ENCODE measurements around the gene RBP5.

RBP5 gene

DNA sequence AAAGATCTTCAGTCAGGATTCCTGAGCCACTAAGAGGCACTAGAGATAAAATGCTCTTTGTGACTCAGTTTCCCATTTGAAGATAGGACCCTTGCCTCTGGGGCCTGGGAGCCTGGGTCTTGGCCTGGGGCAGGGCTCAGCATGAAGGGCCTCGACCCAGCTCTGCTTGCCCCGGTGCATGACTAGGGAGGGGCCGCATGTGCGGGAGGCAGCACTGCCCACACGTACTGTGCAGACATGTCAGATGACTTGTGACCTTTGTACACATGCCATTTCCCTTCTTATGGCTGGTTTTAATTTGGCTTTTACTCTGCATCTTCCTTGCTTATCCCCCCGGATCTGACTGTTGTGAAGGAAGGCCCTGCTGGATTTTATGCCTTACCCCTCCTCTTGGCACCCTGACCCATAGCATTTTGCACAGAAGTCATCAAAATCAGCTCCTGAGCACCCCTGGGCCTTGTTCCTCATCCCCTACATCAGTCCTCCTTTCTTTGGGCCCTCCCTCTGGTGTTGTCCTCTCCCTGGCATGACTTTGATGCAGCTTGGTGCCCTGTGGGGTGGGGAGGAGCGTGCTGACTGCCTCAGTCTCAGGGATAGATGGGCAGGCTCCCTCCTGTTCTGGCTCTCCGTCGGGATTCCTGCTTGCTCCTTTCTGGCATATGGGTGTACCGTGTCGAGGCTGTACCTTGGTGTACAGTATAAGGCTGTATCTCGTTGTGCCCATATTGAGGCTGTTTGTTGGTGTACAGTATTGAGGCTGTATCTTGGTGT lies 5.9 kb upstream of the RBP5 start:
- TF ChIP-seq, protein P1, sequence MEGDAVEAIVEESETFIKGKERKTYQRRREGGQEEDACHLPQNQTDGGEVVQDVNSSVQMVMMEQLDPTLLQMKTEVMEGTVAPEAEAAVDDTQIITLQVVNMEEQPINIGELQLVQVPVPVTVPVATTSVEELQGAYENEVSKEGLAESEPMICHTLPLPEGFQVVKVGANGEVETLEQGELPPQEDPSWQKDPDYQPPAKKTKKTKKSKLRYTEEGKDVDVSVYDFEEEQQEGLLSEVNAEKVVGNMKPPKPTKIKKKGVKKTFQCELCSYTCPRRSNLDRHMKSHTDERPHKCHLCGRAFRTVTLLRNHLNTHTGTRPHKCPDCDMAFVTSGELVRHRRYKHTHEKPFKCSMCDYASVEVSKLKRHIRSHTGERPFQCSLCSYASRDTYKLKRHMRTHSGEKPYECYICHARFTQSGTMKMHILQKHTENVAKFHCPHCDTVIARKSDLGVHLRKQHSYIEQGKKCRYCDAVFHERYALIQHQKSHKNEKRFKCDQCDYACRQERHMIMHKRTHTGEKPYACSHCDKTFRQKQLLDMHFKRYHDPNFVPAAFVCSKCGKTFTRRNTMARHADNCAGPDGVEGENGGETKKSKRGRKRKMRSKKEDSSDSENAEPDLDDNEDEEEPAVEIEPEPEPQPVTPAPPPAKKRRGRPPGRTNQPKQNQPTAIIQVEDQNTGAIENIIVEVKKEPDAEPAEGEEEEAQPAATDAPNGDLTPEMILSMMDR (conservative IDR thresholded peaks at IDR 0.05; ENCODE audit: low read depth, low read length) = no peak
- H3K4me3 ChIP-seq (ENCODE audit: low read length) = no peak overlapping the region
- no peak for DNase-seq (ENCODE audit: low read depth)

DNA sequence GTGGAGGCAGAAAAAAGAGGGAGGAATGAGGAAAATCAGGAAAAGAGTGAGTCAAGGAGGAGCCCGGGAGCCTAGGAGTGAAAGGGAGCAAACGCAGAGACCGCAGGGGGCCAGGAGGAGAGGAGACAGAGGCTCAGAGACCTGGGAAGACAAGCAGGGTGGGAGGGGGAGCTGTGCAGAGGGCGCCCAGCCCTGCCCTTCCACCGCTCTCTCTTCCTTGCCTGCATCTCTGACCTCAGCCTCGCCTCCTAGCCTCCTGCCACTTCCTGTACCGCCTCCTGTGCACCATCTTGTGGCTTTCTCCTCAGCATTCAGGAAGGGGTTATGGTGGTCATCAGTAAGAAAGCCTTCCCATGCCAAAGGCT lies 2.8 kb upstream of the RBP5 start:
- DNase-seq (ENCODE audit: low read depth) = no peak
- H3K4me3 ChIP-seq (ENCODE audit: low read length) = peak overlapping the region; percentile 90
- TF ChIP-seq, protein P1 (conservative IDR thresholded peaks at IDR 0.05; ENCODE audit: low read depth, low read length) = no peak

DNA sequence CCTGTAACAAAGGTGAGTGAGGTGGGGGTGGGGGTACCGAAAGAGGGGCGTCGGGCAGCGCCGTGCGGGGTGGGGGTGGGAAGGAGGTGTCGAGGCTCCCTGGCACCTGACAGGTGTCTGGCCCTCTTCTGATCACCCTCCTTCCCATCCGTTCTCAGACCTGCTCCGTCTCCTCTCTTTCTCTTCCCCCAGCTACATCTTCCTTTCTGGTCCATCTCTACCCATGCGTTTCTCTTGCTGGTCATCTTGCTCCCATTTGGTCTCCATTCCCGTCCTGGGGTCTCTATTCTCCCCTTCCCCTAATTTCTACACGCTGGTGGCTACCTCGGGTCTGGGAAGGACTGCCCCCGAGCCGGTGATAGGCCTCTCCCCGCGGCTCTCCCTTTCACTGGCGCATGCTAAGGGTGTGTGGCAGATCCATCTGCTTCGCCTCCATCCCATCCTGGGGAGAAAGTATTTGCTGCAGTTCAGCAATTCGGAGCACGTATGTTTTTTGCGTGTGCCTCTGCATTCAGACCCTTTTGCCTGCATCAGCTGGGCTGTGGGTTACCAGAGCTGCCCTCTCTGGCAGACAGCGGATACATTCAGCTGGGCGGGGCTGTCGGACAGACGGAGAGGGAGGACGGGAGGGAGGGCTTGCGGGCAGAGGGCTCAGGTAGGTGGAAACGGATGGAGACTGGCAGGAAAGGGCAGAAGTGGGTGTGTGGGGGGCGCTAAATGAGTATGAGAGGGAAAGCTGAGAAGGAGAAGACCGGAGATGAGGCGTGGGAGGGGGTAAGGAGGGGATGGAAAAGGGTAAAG lies 2.2 kb upstream of the RBP5 start:
- TF ChIP-seq, protein P1 (conservative IDR thresholded peaks at IDR 0.05; ENCODE audit: low read depth, low read length) = peak; percentile 14
- H3K4me3 ChIP-seq (ENCODE audit: low read length) = peak overlapping the region; percentile 90
- DNase-seq (ENCODE audit: low read depth) = no peak

DNA sequence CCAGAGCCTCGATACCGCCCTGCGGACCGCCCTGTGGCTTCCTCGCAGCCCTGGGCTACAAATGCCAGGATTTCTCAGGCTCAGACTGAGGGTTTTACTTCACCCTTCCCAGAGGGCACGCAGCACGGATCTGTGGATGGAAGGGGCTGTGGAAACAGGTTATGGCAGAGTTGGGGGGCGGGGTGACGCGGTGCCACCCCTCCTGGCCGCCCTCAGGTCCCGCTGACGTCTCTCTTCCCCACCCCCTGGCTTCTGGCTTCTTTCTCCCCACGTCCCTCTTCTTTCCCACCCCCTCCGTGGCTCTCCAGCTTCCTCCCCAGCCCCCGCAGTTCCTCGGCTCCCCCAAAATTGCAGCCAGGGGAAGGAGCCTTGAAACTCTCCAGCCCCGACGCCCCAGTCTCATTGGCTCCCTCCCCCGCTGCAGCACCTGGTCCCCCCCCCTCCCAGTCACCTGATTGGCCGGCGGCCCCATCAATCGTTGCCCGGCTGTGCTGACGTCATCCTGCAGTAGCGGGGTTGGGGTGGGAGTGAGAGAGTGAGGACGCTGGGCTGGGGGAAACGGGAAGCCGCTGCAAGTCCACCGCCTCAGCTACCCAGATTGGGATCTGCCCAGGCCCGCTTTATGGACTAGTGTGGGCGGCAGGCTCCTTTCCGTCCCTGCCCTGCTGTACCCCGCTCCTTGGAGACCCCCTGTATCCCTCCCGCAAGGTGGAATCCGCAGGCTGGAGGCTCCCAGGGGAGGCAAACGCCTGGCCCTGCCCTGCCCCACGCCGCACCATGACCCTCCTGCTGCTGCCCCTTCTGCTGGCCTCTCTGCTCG lies 1.4 kb upstream of the RBP5 start, which contains the start of gene CLSTN3:
Gene CLSTN3 (plus strand): TSS at position 500 of the 820 bp plus-strand sequence. CDS start 278 bp downstream, at position 778.
- H3K4me3 ChIP-seq (ENCODE audit: low read length) = peak within 1 kb of the TSS; percentile 90
- TF ChIP-seq, protein P1 (conservative IDR thresholded peaks at IDR 0.05; ENCODE audit: low read depth, low read length) = no peak
- DNase-seq (ENCODE audit: low read depth) = peak; percentile 36

DNA sequence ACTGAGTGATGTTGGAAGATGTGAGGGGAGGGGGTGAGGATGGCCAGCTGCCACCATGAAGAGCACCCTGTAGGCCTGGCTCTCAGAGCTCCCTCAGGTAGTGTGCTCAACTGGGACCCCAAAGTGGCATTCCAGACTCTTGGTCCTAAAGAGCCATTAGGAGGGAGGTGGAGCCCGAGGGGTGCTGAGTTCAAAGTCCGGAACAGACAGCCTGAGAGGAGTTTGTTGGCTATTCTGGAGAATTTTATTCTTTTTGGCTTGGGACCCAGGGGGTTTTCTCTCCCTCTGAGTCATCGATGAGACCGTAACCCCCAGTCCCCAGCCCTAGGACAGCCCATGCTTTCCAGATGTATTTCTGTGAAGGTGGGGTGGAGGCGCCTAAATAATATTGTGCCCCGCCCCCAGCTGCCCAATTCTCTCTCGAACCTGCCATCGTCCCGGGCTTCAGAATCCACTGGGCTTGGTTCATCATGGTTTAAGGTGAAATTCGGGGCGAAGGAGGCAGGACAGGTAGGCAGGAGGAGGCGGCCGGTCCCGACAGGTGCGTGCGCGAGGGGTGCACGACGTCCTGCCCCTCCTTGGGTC lies 690 bp upstream of the RBP5 start:
- no peak for DNase-seq (ENCODE audit: low read depth)
- TF ChIP-seq, protein P1 (conservative IDR thresholded peaks at IDR 0.05; ENCODE audit: low read depth, low read length) = no peak
- peak overlapping the region; percentile 90 for H3K4me3 ChIP-seq (ENCODE audit: low read length)

DNA sequence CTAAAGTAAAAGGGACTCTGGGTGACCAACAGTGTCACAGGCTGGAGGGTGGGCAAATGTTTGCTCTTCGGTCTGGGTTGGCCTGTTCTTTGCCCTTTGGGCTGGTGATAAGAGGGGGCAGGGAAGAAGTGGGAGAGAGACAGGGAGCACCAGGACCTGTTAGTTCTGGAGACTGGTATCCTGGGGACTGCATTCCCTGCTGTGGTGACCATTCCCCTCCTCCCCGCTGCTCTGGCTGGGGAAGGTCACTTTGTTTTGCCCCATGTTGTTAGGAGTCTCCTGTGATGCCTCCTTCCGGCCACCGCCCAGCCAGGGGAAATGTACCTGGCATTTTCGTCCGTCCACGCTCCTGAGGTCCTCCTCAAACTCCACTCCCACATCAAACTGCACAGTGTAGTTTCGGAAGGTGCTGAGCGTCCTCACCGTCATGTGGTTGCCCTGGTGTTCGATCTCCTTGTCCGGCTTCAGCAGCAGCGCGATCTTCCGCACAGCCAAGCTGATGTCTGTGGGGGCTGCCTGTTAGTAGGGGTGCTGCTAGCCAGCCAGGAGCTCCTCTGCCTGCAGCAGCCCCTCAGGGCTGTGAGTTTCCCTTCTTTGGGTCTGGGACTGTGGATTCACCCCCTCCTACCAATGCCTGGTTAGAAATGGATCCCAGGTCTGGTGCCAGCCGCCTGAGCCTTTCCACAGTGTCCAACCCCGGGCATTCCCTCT lies 618 bp downstream of the RBP5 start:
- no peak for DNase-seq (ENCODE audit: low read depth)
- TF ChIP-seq, protein P1 (conservative IDR thresholded peaks at IDR 0.05; ENCODE audit: low read depth, low read length) = no peak
- no peak overlapping the region for H3K4me3 ChIP-seq (ENCODE audit: low read length)
